HEK293 (cell line): ENCODE measurements around the gene CCDC124.

Experiments used
- GLI2 ChIP-seq: fragments of 450-650 bp; formaldehyde crosslinking; IDR thresholded peaks from 2 replicates; pipeline ENCODE4; 2017; ENCODE audit warnings: missing biosample characterization, missing genetic modification characterization, low read depth, borderline replicate concordance
- KLF16 ChIP-seq: fragments of 450-650 bp; formaldehyde crosslinking; IDR thresholded peaks from 2 replicates; pipeline ENCODE4 v1.5.1; 2017; ENCODE audit warnings: missing biosample characterization, missing genetic modification characterization
- ZBTB7A ChIP-seq: fragments of 450-650 bp; formaldehyde crosslinking; IDR thresholded peaks from 2 replicates; pipeline ENCODE4 v1.5.1; 2016; ENCODE audit warnings: low read depth, missing biosample characterization, missing genetic modification characterization
- ZNF146 ChIP-seq: fragments of 450-650 bp; formaldehyde crosslinking; IDR thresholded peaks from 2 replicates; pipeline ENCODE4 v1.5.1; 2016; ENCODE audit warnings: missing biosample characterization, missing genetic modification characterization
- ZNF341 ChIP-seq: fragments of 450-650 bp; formaldehyde crosslinking; IDR thresholded peaks from 2 replicates; pipeline ENCODE4; 2016; ENCODE audit warnings: low read depth, missing biosample characterization, missing genetic modification characterization
- ZNF423 ChIP-seq: fragments of 450-650 bp; formaldehyde crosslinking; IDR thresholded peaks from 2 replicates; pipeline ENCODE4 v1.5.1; 2016; ENCODE audit warnings: missing biosample characterization, missing genetic modification characterization
- ZNF549 ChIP-seq: fragments of 450-650 bp; IDR thresholded peaks from 2 replicates; pipeline ENCODE4 v1.5.1; 2018; ENCODE audit warnings: missing biosample characterization, missing genetic modification characterization, mild to moderate bottlenecking, inconsistent platforms, moderate library complexity
- ZNF701 ChIP-seq: fragments of 450-650 bp; formaldehyde crosslinking; IDR thresholded peaks from 2 replicates; pipeline ENCODE4 v1.5.1; 2016; ENCODE audit warnings: missing biosample characterization, missing genetic modification characterization
- TF ChIP-seq, protein P1 (sequence below): fragments of 450-650 bp; formaldehyde crosslinking; IDR thresholded peaks from 2 replicates; pipeline ENCODE4 v1.5.1; 2016; ENCODE audit warnings: missing biosample characterization, missing genetic modification characterization
- TF ChIP-seq, protein P2 (sequence below): fragments of 450-650 bp; formaldehyde crosslinking; IDR thresholded peaks from 2 replicates; pipeline ENCODE4 v1.5.1; 2016; ENCODE audit warnings: missing biosample characterization, missing genetic modification characterization
- TF ChIP-seq, protein P3 (sequence below): fragments of 450-650 bp; formaldehyde crosslinking; IDR thresholded peaks from 2 replicates; pipeline ENCODE4 v1.5.1; 2016; ENCODE audit warnings: missing biosample characterization, missing genetic modification characterization

DNA sequence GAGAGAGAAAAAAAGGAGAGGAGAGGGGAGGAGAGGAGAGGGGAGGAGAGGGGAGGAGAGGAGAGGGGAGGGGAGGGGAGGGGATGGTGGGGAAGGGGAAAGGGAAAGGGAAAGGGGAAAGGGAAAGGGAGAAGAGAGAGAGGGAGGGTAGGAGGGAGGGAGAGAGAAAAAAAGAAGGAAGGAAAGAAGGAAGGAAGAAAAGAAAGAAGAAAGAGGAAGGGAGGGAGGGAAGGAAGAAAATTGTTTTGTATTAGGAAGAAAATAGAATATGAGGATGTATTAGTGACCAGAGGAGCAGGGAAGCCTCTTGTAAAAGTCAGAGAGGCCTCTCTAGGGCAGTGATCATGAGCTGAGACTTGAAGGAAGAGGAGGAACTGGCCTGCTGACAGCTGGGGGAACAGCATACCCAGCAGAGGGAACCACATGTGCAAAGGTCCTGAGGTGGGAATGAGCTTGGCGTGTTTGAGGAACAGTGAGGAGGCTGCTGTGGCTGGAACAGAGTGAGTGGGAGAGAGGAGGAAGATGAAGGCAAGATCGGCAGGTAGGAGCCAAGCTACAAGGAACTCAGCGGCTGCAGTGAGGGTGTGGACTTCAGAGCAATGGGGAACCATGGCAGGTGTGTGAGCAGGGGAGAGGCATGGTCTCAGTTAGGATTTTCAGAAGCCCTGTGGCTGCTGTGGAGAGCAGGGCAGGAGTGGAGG, 24.5 kb downstream of the CCDC124 start:
- TF ChIP-seq ZNF701 (tag by site-specific recombination) = no peak
- TF ChIP-seq, protein P1, sequence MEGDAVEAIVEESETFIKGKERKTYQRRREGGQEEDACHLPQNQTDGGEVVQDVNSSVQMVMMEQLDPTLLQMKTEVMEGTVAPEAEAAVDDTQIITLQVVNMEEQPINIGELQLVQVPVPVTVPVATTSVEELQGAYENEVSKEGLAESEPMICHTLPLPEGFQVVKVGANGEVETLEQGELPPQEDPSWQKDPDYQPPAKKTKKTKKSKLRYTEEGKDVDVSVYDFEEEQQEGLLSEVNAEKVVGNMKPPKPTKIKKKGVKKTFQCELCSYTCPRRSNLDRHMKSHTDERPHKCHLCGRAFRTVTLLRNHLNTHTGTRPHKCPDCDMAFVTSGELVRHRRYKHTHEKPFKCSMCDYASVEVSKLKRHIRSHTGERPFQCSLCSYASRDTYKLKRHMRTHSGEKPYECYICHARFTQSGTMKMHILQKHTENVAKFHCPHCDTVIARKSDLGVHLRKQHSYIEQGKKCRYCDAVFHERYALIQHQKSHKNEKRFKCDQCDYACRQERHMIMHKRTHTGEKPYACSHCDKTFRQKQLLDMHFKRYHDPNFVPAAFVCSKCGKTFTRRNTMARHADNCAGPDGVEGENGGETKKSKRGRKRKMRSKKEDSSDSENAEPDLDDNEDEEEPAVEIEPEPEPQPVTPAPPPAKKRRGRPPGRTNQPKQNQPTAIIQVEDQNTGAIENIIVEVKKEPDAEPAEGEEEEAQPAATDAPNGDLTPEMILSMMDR (tag by site-specific recombination) = no peak
- TF ChIP-seq ZNF341 (tag by site-specific recombination) = no peak
- TF ChIP-seq KLF16 (tag by site-specific recombination) = no peak
- TF ChIP-seq, protein P2, sequence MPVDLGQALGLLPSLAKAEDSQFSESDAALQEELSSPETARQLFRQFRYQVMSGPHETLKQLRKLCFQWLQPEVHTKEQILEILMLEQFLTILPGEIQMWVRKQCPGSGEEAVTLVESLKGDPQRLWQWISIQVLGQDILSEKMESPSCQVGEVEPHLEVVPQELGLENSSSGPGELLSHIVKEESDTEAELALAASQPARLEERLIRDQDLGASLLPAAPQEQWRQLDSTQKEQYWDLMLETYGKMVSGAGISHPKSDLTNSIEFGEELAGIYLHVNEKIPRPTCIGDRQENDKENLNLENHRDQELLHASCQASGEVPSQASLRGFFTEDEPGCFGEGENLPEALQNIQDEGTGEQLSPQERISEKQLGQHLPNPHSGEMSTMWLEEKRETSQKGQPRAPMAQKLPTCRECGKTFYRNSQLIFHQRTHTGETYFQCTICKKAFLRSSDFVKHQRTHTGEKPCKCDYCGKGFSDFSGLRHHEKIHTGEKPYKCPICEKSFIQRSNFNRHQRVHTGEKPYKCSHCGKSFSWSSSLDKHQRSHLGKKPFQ (tag by site-specific recombination) = no peak
- TF ChIP-seq, protein P3, sequence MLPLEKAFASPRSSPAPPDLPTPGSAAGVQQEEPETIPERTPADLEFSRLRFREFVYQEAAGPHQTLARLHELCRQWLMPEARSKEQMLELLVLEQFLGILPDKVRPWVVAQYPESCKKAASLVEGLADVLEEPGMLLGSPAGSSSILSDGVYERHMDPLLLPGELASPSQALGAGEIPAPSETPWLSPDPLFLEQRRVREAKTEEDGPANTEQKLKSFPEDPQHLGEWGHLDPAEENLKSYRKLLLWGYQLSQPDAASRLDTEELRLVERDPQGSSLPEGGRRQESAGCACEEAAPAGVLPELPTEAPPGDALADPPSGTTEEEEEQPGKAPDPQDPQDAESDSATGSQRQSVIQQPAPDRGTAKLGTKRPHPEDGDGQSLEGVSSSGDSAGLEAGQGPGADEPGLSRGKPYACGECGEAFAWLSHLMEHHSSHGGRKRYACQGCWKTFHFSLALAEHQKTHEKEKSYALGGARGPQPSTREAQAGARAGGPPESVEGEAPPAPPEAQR = no peak
- TF ChIP-seq ZNF146 = no peak
- TF ChIP-seq ZBTB7A (tag by site-specific recombination) = no peak
- TF ChIP-seq ZNF549 (tag by site-specific recombination) = no peak
- no peak for TF ChIP-seq ZNF423 (tag by site-specific recombination)
- TF ChIP-seq GLI2 (tag by site-specific recombination) = no peak
